H9 (cell line): Measurements from ENCODE around the gene TUNAR. TPM values are rescaled to one million over a fixed set of nuclear protein-coding genes. Genes with fewer than 3 reads are reported as not detected.

Experiments used
- DNase-seq: peaks from one replicate; pipeline ENCODE4 v3.0.0-alpha.2; 2017
- H2AFZ ChIP-seq: one replicate; pipeline ENCODE4 v1.6.1; 2013; ENCODE audit warnings: mild to moderate bottlenecking, low read length, control low read depth, moderate library complexity
- H2AK5ac ChIP-seq: 2 replicates; pipeline ENCODE4 v1.6.1; 2013; ENCODE audit warnings: low read length, control low read depth, mixed read lengths; ENCODE audit not compliant: insufficient read length
- H2BK120ac ChIP-seq: one replicate; pipeline ENCODE4 v1.6.1; 2013; ENCODE audit warnings: low read depth, mild to moderate bottlenecking, low read length, control low read depth, inconsistent platforms; ENCODE audit not compliant: poor library complexity, severe bottlenecking
- H2BK12ac ChIP-seq: 2 replicates; pipeline ENCODE4 v1.6.1; 2013; ENCODE audit warnings: low read length, control low read depth, mixed read lengths, low read depth; ENCODE audit not compliant: insufficient read length
- H2BK15ac ChIP-seq: 2 replicates; pipeline ENCODE4 v1.6.1; 2013; ENCODE audit warnings: low read depth, low read length, control low read depth
- H2BK20ac ChIP-seq: one replicate; pipeline ENCODE4 v1.6.1; 2013; ENCODE audit warnings: low read depth, mild to moderate bottlenecking, low read length, control low read depth, inconsistent platforms; ENCODE audit not compliant: poor library complexity, severe bottlenecking
- H2BK5ac ChIP-seq: 2 replicates; pipeline ENCODE4 v1.6.1; 2013; ENCODE audit warnings: low read length, control low read depth, mixed read lengths; ENCODE audit not compliant: insufficient read length
- H3K14ac ChIP-seq: 2 replicates; pipeline ENCODE4 v1.6.1; 2013; ENCODE audit warnings: low read length, control low read depth; ENCODE audit not compliant: insufficient read depth
- H3K18ac ChIP-seq: 2 replicates; pipeline ENCODE4 v1.6.1; 2013; ENCODE audit warnings: low read depth, mild to moderate bottlenecking, mixed read lengths, low read length, control low read depth; ENCODE audit not compliant: insufficient read length
- H3K23ac ChIP-seq: 2 replicates; pipeline ENCODE4 v1.6.1; 2013; ENCODE audit warnings: low read length, control low read depth, mixed read lengths, low read depth; ENCODE audit not compliant: insufficient read length
- H3K23me2 ChIP-seq: 2 replicates; pipeline ENCODE4 v1.6.1; 2013; ENCODE audit warnings: low read depth, mild to moderate bottlenecking, mixed read lengths, low read length, control low read depth; ENCODE audit not compliant: insufficient read length, poor library complexity, severe bottlenecking
- H3K27ac ChIP-seq: 2 replicates; pipeline ENCODE4 v1.5.1; 2013; ENCODE audit warnings: low read length, control low read depth, mixed read lengths, low read depth; ENCODE audit not compliant: insufficient read length
- H3K27me3 ChIP-seq: 2 replicates; pipeline ENCODE4 v1.6.1; 2013; ENCODE audit warnings: low read length, control low read depth, inconsistent platforms; ENCODE audit not compliant: insufficient read depth
- H3K4ac ChIP-seq: 2 replicates; pipeline ENCODE4 v1.6.1; 2013; ENCODE audit warnings: low read depth, mild to moderate bottlenecking, control low read depth, inconsistent platforms, low read length, moderate library complexity
- H3K4me1 ChIP-seq: 2 replicates; pipeline ENCODE4 v1.6.1; 2013; ENCODE audit warnings: low read length, control low read depth, inconsistent platforms; ENCODE audit not compliant: insufficient read depth
- H3K4me2 ChIP-seq: 2 replicates; pipeline ENCODE4 v1.6.1; 2013; ENCODE audit warnings: low read length, control low read depth, mixed read lengths; ENCODE audit not compliant: insufficient read length, insufficient read depth
- H3K56ac ChIP-seq: 2 replicates; pipeline ENCODE4 v1.6.1; 2013; ENCODE audit warnings: low read depth, mild to moderate bottlenecking, mixed read lengths, low read length, control low read depth; ENCODE audit not compliant: insufficient read length
- H3K79me1 ChIP-seq: 2 replicates; pipeline ENCODE4 v1.6.1; 2013; ENCODE audit warnings: low read depth, mild to moderate bottlenecking, moderate library complexity, low read length, control low read depth, inconsistent platforms; ENCODE audit not compliant: insufficient read depth, poor library complexity, severe bottlenecking
- H3K79me2 ChIP-seq: 2 replicates; pipeline ENCODE4 v1.6.1; 2013; ENCODE audit warnings: low read length, control low read depth, inconsistent platforms; ENCODE audit not compliant: insufficient read depth
- H3K9ac ChIP-seq: 2 replicates; pipeline ENCODE4 v1.6.1; 2013; ENCODE audit warnings: low read length, control low read depth, mixed read lengths; ENCODE audit not compliant: insufficient read length; ENCODE audit errors: extremely low read depth
- H3K9me3 ChIP-seq: one replicate; pipeline ENCODE4 v1.6.1; 2013; ENCODE audit warnings: low read depth, low read length, inconsistent platforms; ENCODE audit not compliant: control insufficient read depth
- H3T11ph ChIP-seq: one replicate; pipeline ENCODE4 v1.6.1; 2013; ENCODE audit warnings: mild to moderate bottlenecking, low read length, control low read depth, inconsistent platforms
- H4K20me1 ChIP-seq: one replicate; pipeline ENCODE4 v1.6.1; 2013; ENCODE audit not compliant: control insufficient read depth, insufficient read length, insufficient read depth
- H4K5ac ChIP-seq: 2 replicates; pipeline ENCODE4 v1.6.1; 2013; ENCODE audit warnings: low read depth, mild to moderate bottlenecking, mixed read lengths, low read length, control low read depth; ENCODE audit not compliant: insufficient read length
- H4K8ac ChIP-seq: replicated peaks from 2 replicates; pipeline ENCODE4 v1.6.1; 2013; ENCODE audit warnings: low read length, control low read depth, mixed read lengths, low read depth; ENCODE audit not compliant: insufficient read length
- H4K91ac ChIP-seq: 2 replicates; pipeline ENCODE4 v1.6.1; 2013; ENCODE audit warnings: low read depth, mild to moderate bottlenecking, moderate library complexity, mixed read lengths, low read length, control low read depth; ENCODE audit not compliant: insufficient read length
- H3K27ac Mint-ChIP-seq, 3 experiments: 2 replicates in 2 of 3; 3 replicates in 1 of 3; pipeline ENCODE4 v1.8.0; 2020 to 2021; ENCODE audit warnings: mixed read lengths in 3 of 3, mild to moderate bottlenecking in 1 of 3, moderate library complexity in 1 of 3
- H3K27me3 Mint-ChIP-seq: 2 replicates; pipeline ENCODE4 v1.8.0; 2021; ENCODE audit warnings: low read depth, mild to moderate bottlenecking, moderate library complexity, mixed read lengths
- H3K36me3 Mint-ChIP-seq, 3 experiments: 2 replicates in 2 of 3; 3 replicates in 1 of 3; pipeline ENCODE4 v1.8.0; 2020 to 2021; ENCODE audit warnings: low read depth in 3 of 3, mixed read lengths in 3 of 3; ENCODE audit not compliant: insufficient read depth in 1 of 3
- H3K4me1 Mint-ChIP-seq, 2 experiments: 2 replicates each; pipeline ENCODE4 v1.8.0; 2020; ENCODE audit warnings: mixed read lengths in 2 of 2
- H3K4me3 Mint-ChIP-seq, 2 experiments: 2 replicates in 1 of 2; 3 replicates in 1 of 2; pipeline ENCODE4 v1.8.0; 2020 to 2021; ENCODE audit warnings: mild to moderate bottlenecking in 2 of 2, mixed read lengths in 2 of 2, moderate library complexity in 1 of 2
- H3K9me3 Mint-ChIP-seq, 2 experiments: 2 replicates in 1 of 2; 3 replicates in 1 of 2; pipeline ENCODE4 v1.8.0; 2020; ENCODE audit warnings: mild to moderate bottlenecking in 2 of 2, mixed read lengths in 2 of 2, moderate library complexity in 1 of 2
- CTCF ChIP-seq: fragments of 200-600 bp; sonication (generic); conservative IDR thresholded peaks from 3 replicates; pipeline ENCODE4 v1.8.0; 2021; ENCODE audit warnings: antibody characterized with exemption, mild to moderate bottlenecking
- WGBS: extraction: QIAGEN DNeasy Blood & Tissue Kit; methylation state at CpG from one replicate; pipeline ENCODE4 v1.1.7; 2013; ENCODE audit warnings: missing lambda C conversion rate, low lambda C conversion rate, mixed read lengths; ENCODE audit not compliant: insufficient read length; ENCODE audit errors: extremely low coverage; 5-methylcytosine and 5-hydroxymethylcytosine counted together
- total RNA-seq: library from RNA; stranded (reverse); gene quantifications from 2 replicates; pipeline ENCODE4 v1.2.1, GENCODE V29; 2021

Gene TUNAR
- total RNA-seq, 1 experiment from 2014 or later: 26.2 TPM

DNA sequence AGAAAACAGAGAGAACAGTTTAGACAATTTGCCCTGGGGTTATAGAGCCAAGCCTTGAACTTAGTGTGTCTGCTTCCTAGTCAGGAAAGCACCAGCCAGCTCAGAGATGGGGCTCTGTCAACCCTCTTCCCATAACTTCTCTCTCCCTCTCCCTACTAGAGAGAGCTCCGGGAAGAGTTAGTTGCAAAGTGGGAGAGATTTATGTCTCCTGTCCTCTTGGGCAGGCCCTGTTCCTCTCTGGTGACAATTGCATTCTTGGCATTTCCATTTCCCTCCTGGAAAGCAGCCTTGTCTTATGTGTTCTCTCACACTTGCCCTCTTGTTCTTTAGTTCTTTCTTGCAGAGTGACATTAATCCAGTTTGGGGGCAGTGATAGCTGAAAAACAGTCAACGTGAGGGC is 42.1 kb upstream of the TUNAR start:
- TF ChIP-seq CTCF: no peak
- H3K9me3 Mint-ChIP-seq: no peaks in the 10 kb centered on the region
- H3K27me3 Mint-ChIP-seq: peaks cover 6% of the 10 kb centered on the region
- no peak for DNase-seq
- Histone ChIP-seq H2AFZ (no peak overlapping the region), H3K4me2 (no peak overlapping the region), H3K9ac (no peak overlapping the region), H3K18ac (no peak overlapping the region), H3K79me1 (no peaks in the 10 kb centered on the region), H2AK5ac (no peak overlapping the region), H2BK120ac (no peak overlapping the region), H4K20me1 (no peaks in the 10 kb centered on the region), H3K9me3 (no peaks in the 10 kb centered on the region), H3K23ac (no peak overlapping the region), H3K27ac (no peak overlapping the region), H2BK15ac (no peak overlapping the region), H3K23me2 (no peaks in the 10 kb centered on the region), H2BK20ac (no peak overlapping the region), H4K5ac (no peak overlapping the region), H3K56ac (no peak overlapping the region), H3K4ac (no peak overlapping the region), H4K8ac (no peak overlapping the region), H3K79me2 (no peaks in the 10 kb centered on the region), H2BK12ac (no peak overlapping the region), H2BK5ac (no peak overlapping the region), H3T11ph (no peak overlapping the region), H3K27me3 (no peaks in the 10 kb centered on the region), H3K4me1 (peaks cover 3% of the 10 kb centered on the region; the same call in 1 of the 2 replicates), H4K91ac (no peak overlapping the region), H3K14ac (no peak overlapping the region)
- no peak overlapping the region; a peak in 1 of 5 replicates for H3K4me3 Mint-ChIP-seq
- no peaks in the 10 kb centered on the region; a peak in 1 of 7 replicates for H3K36me3 Mint-ChIP-seq
- H3K27ac Mint-ChIP-seq: no peak overlapping the region
- peaks cover 37 to 38% of the 10 kb centered on the region in 2 experiments for H3K4me1 Mint-ChIP-seq
- WGBS: no CpG with 5 or more reads among the region's 2 CpGs
